Smooth muscle cell (in vitro differentiated cells): Measurements from ENCODE around the gene NFATC2. TPM values are rescaled to one million over a fixed set of nuclear protein-coding genes. Genes with fewer than 3 reads are reported as not detected.
A peak's percentile ranks its signal among the peaks of the same experiment; 100 is the strongest.

Experiments used
- DNase-seq: peaks from one replicate; lab custom pipeline; 2025; ENCODE audit not compliant: unreplicated experiment; lab: John Stamatoyannopoulos, UW
- H2AFZ ChIP-seq: fragments of 200-600 bp; sonication (generic); 2 replicates; pipeline ENCODE4 v1.6.0; 2016; ENCODE audit warnings: antibody characterized with exemption, low read depth, mild to moderate bottlenecking
- H3F3A ChIP-seq: fragments of 200-600 bp; sonication (generic); 2 replicates; pipeline ENCODE4 v1.6.0; 2017; ENCODE audit warnings: antibody characterized with exemption, low read depth
- H3K27ac ChIP-seq: fragments of 200-600 bp; sonication (generic); 2 replicates; pipeline ENCODE4 v1.5.1; 2016; ENCODE audit warnings: low read depth, mild to moderate bottlenecking
- H3K27me3 ChIP-seq: fragments of 200-600 bp; sonication (generic); 2 replicates; pipeline ENCODE4 v1.6.1; 2016; ENCODE audit warnings: low read depth, mild to moderate bottlenecking
- H3K36me3 ChIP-seq: fragments of 200-600 bp; sonication (generic); 2 replicates; pipeline ENCODE4 v1.5.1; 2016; ENCODE audit warnings: low read depth
- H3K4me1 ChIP-seq: fragments of 200-600 bp; sonication (generic); 2 replicates; pipeline ENCODE4 v1.5.1; 2016; ENCODE audit warnings: low read depth
- H3K4me2 ChIP-seq: fragments of 200-600 bp; sonication (generic); 2 replicates; pipeline ENCODE4 v1.6.0; 2016; ENCODE audit warnings: mild to moderate bottlenecking
- H3K4me3 ChIP-seq: fragments of 200-600 bp; sonication (generic); 2 replicates; pipeline ENCODE4 v1.5.1; 2016; ENCODE audit warnings: mild to moderate bottlenecking
- H3K79me2 ChIP-seq: fragments of 200-600 bp; sonication (generic); 2 replicates; pipeline ENCODE4 v1.6.0; 2016; ENCODE audit warnings: low read depth, mild to moderate bottlenecking
- H3K9ac ChIP-seq: fragments of 200-600 bp; sonication (generic); 2 replicates; pipeline ENCODE4 v1.6.0; 2016; ENCODE audit warnings: low read depth
- H3K9me3 ChIP-seq: fragments of 200-600 bp; sonication (generic); replicated peaks from 2 replicates; pipeline ENCODE4 v1.5.1; 2016; ENCODE audit warnings: low read depth
- H4K20me1 ChIP-seq: fragments of 200-600 bp; sonication (generic); 2 replicates; pipeline ENCODE4 v1.6.0; 2016; ENCODE audit warnings: low read depth
- WGBS: methylation state at CpG from one replicate; pipeline ENCODE4 v1.1.7; 2016; ENCODE audit warnings: low lambda C conversion rate; 5-methylcytosine and 5-hydroxymethylcytosine counted together
- polyA plus RNA-seq: library from polyadenylated mRNA; unstranded; fragments of >200 nt; fragmentation: Nextera tagmentation; extraction: Ambion mirVana; gene quantifications from 2 replicates; pipeline ENCODE4 v1.2.1, GENCODE V29; 2016
- total RNA-seq: library from RNA; depleted of rRNA; stranded (reverse); fragments of >200 nt; gene quantifications from 2 replicates; pipeline ENCODE4 v1.2.3, GENCODE V29; 2014
- TF ChIP-seq, protein P1 (sequence below): fragments of 200-600 bp; sonication (generic); IDR thresholded peaks from 2 replicates; pipeline ENCODE4 v1.5.1; 2017; ENCODE audit warnings: borderline replicate concordance, mild to moderate bottlenecking, antibody characterized with exemption; ENCODE audit not compliant: insufficient read depth, poor library complexity, severe bottlenecking

NFATC2 gene
- total and polyA plus RNA-seq, 2 experiments from 2014 or later, result 5.8 to 8.4 TPM

DNA sequence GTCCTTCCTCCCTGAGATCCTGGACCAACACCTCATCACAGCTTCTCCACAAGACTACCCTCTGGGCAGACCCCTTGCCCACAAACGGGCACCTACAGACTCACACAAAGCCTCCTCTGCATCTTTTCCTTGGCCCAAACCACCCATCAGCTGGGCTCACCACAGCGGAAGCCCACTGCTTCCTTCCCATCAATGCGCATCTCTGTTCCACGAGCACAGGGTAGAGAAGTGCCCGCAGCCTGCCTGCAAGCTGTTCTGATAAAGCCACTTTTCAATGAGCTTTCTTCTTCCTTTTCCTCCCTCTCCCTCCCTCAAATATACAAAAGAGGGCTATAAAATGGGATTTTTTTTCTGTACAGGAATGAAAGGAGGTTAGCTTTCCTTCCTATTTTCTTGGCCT is 111.2 kb downstream of the NFATC2 start:
- Histone ChIP-seq H3F3A (peaks cover 22% of the 10 kb centered on the region), H3K79me2 (no peaks in the 10 kb centered on the region), H3K27ac (no peak overlapping the region), H2AFZ (no peak overlapping the region), H3K27me3 (no peaks in the 10 kb centered on the region), H4K20me1 (no peaks in the 10 kb centered on the region), H3K9me3 (no peaks in the 10 kb centered on the region), H3K4me1 (peaks cover 15% of the 10 kb centered on the region), H3K4me2 (no peak overlapping the region), H3K36me3 (no peaks in the 10 kb centered on the region), H3K4me3 (no peak overlapping the region), H3K9ac (no peak overlapping the region)
- WGBS, result 82% methylated on average over 5 of the region's 5 CpGs
- no peak for DNase-seq
- TF ChIP-seq, protein P1, sequence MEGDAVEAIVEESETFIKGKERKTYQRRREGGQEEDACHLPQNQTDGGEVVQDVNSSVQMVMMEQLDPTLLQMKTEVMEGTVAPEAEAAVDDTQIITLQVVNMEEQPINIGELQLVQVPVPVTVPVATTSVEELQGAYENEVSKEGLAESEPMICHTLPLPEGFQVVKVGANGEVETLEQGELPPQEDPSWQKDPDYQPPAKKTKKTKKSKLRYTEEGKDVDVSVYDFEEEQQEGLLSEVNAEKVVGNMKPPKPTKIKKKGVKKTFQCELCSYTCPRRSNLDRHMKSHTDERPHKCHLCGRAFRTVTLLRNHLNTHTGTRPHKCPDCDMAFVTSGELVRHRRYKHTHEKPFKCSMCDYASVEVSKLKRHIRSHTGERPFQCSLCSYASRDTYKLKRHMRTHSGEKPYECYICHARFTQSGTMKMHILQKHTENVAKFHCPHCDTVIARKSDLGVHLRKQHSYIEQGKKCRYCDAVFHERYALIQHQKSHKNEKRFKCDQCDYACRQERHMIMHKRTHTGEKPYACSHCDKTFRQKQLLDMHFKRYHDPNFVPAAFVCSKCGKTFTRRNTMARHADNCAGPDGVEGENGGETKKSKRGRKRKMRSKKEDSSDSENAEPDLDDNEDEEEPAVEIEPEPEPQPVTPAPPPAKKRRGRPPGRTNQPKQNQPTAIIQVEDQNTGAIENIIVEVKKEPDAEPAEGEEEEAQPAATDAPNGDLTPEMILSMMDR, result no peak

DNA sequence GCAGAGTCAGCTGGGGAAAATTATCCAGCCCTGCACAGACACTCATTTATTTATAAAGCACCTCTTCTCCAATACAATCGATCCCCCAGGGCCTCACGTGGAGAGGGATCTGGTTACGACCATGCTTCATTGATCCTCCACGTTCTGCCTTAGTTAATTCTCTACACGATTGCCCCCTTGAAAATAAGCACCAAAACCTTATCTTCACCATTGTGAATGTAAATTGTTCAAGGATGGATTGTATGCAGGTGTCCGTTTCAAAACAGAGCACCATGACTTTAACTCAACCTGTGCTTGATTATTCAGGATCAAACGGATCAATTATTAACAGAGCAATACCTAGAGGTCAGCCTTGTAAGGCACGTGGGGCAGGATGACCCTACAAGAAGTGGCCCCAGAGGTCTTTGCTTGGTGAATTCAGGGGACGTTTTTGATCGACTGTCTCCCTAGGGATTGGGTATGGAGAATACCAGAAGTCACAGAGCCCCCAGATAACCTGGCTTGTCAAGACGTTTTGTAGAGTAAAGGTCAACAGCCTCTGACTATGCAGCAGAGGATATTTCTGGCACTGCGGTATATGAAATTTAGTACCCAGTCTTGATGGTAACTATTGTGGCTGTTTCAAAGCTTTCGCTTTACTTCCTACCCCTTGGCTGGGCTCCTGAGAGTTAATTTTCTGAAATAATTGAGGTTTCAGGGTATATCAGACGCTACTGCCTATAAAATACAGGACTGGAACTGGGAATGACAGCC is 112.1 kb downstream of the NFATC2 start:
- H3K4me3 ChIP-seq, result no peak overlapping the region
- peaks cover 19% of the 10 kb centered on the region for H3K4me1 ChIP-seq
- TF ChIP-seq, protein P1, result no peak
- DNase-seq, result no peak
- no peak overlapping the region for H3K4me2 ChIP-seq
- H3F3A ChIP-seq, result peaks cover 16% of the 10 kb centered on the region
- peak overlapping the region; percentile 100 for H3K27ac ChIP-seq
- H4K20me1 ChIP-seq, result no peaks in the 10 kb centered on the region
- no peaks in the 10 kb centered on the region for H3K79me2 ChIP-seq
- H3K9me3 ChIP-seq, result no peaks in the 10 kb centered on the region
- H2AFZ ChIP-seq, result no peak overlapping the region
- 92% methylated on average over 14 of the region's 14 CpGs for WGBS
- no peaks in the 10 kb centered on the region for H3K36me3 ChIP-seq
- H3K27me3 ChIP-seq, result no peaks in the 10 kb centered on the region
- H3K9ac ChIP-seq, result no peak overlapping the region

DNA sequence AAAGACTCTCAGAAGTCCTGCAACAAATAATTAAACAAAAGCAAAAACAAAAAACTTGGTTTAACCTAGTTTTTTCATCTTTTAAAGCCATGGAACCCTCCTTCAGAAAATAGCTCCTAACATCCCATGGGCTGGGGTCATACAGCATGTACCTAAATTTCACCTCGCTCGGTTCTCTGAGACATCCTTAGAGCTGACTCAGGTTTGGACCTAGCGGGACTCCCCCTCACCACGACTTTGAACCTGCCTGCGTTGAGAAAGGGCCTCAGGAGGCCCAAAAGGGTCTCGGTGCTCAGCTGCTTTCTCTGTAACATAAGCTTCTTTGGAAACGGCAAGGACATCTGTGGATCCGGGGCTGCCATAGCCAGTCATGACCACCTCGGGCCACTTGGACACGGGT is 112.8 kb downstream of the NFATC2 start:
- TF ChIP-seq, protein P1, result no peak
- H3K4me1 ChIP-seq, result peaks cover 26% of the 10 kb centered on the region
- H3K79me2 ChIP-seq, result no peaks in the 10 kb centered on the region
- peak overlapping the region; percentile 100 for H3K27ac ChIP-seq
- H3K36me3 ChIP-seq, result no peaks in the 10 kb centered on the region
- H3K9ac ChIP-seq, result peak overlapping the region; percentile 57
- no peak overlapping the region for H2AFZ ChIP-seq
- peak overlapping the region; percentile 78 for H3K4me2 ChIP-seq
- no peaks in the 10 kb centered on the region for H3K9me3 ChIP-seq
- no peaks in the 10 kb centered on the region for H3K27me3 ChIP-seq
- no peaks in the 10 kb centered on the region for H4K20me1 ChIP-seq
- peaks cover 20% of the 10 kb centered on the region for H3F3A ChIP-seq
- 86% methylated on average over 10 of the region's 10 CpGs for WGBS
- DNase-seq, result no peak
- no peak overlapping the region for H3K4me3 ChIP-seq

DNA sequence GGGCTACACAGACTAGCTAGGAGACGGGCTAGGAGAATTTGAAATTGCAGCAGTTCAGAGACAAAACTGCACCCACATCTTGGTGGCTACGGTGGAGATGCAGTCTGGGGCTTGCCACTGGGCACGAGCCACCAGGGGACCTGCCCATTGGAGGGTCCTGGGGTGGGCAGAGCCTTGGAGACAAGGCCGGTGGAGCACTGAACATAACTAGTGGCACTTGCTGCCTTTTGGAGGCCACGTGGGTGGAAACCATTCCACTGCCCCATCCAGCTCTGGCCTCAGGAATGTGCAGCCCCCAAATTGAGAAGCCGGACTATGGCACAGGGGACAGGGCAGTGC is 113.4 kb downstream of the NFATC2 start:
- WGBS, result 50% methylated on average over 6 of the region's 6 CpGs

More for the DNA sequence above, 113.4 kb downstream of the NFATC2 start:
- Histone ChIP-seq H3K36me3 (no peaks in the 10 kb centered on the region), H3K27me3 (no peaks in the 10 kb centered on the region), H3K4me1 (peaks cover 26% of the 10 kb centered on the region), H3K27ac (peak overlapping the region; percentile 100), H4K20me1 (no peaks in the 10 kb centered on the region), H2AFZ (peak overlapping the region; percentile 33), H3F3A (peaks cover 22% of the 10 kb centered on the region), H3K4me3 (no peak overlapping the region), H3K9me3 (no peaks in the 10 kb centered on the region), H3K9ac (peak overlapping the region; percentile 57), H3K4me2 (peak overlapping the region; percentile 78), H3K79me2 (no peaks in the 10 kb centered on the region)
- DNase-seq, result no peak
- TF ChIP-seq, protein P1, result no peak
